HG03520 (cell line): Measurements from ENCODE around the gene CTNNA1.
"Not testable (repeated sequence)": the region's sequence is repeated elsewhere in the genome, so short reads cannot be mapped to it uniquely, and the experiment has no call there.

Source experiments
- ATAC-seq: cut with Tn5 transposase; IDR thresholded peaks from one replicate; pipeline ENCODE4 v1.9.1; 2021; ENCODE audit warnings: mild to moderate bottlenecking, moderate library complexity; ENCODE audit not compliant: unreplicated experiment

Gene CTNNA1

GRCh38 chr5:138884554-138884953, 131.3 kb downstream of the CTNNA1 start:
- no peak for ATAC-seq

GRCh38 chr5:138889994-138890393, 136.8 kb downstream of the CTNNA1 start:
- no peak for ATAC-seq

GRCh38 chr5:138890644-138891043, 137.4 kb downstream of the CTNNA1 start:
- no peak for ATAC-seq

- no peak for ATAC-seq
Observed at GRCh38 chr5:138895918-138896317, 142.7 kb downstream of the CTNNA1 start.

- ATAC-seq = no peak
Observed at GRCh38 chr5:138898299-138898698, 145.1 kb downstream of the CTNNA1 start.

- ATAC-seq = no peak
Observed at GRCh38 chr5:138898742-138899141, 145.5 kb downstream of the CTNNA1 start.

- ATAC-seq = no peak
Observed at GRCh38 chr5:138900281-138900965, 147.2 kb downstream of the CTNNA1 start.

GRCh38 chr5:138901716-138902115, 148.5 kb downstream of the CTNNA1 start:
- ATAC-seq = no peak

- ATAC-seq = no peak
Observed at GRCh38 chr5:138903130-138903775, 150.0 kb downstream of the CTNNA1 start.

- no peak for ATAC-seq
Observed at GRCh38 chr5:138905541-138905940, 152.3 kb downstream of the CTNNA1 start.

GRCh38 chr5:138909734-138910133, 156.5 kb downstream of the CTNNA1 start:
- no peak for ATAC-seq

GRCh38 chr5:138910546-138911185, 157.4 kb downstream of the CTNNA1 start:
- no peak for ATAC-seq

- ATAC-seq = no peak
Observed at GRCh38 chr5:138911441-138911840, 158.2 kb downstream of the CTNNA1 start.

GRCh38 chr5:138912093-138912492, 158.9 kb downstream of the CTNNA1 start:
- ATAC-seq = no peak

GRCh38 chr5:138913773-138914172, 160.5 kb downstream of the CTNNA1 start:
- ATAC-seq = no peak

- ATAC-seq = no peak
Observed at GRCh38 chr5:138914338-138914737, 161.1 kb downstream of the CTNNA1 start.

GRCh38 chr5:138918686-138919085, 165.5 kb downstream of the CTNNA1 start:
- ATAC-seq = no peak

GRCh38 chr5:138920181-138920580, 167.0 kb downstream of the CTNNA1 start:
- no peak for ATAC-seq

- ATAC-seq = not testable (repeated sequence)
Observed at GRCh38 chr5:138921362-138921761, 168.1 kb downstream of the CTNNA1 start.

GRCh38 chr5:138922494-138922893, 169.3 kb downstream of the CTNNA1 start:
- ATAC-seq = no peak

- ATAC-seq = no peak
Observed at GRCh38 chr5:138925090-138925635, 171.9 kb downstream of the CTNNA1 start.

GRCh38 chr5:138926257-138926656, 173.0 kb downstream of the CTNNA1 start:
- no peak for ATAC-seq
